HFF-Myc (cell line): ENCODE results near the gene RAB36.

Experiments
- DNase-seq: peaks from one replicate; pipeline ENCODE4 v3.0.0-alpha.2; 2011; ENCODE audit warnings: low read depth; ENCODE audit errors: extremely low read depth
- H3K4me3 ChIP-seq: replicated peaks from 2 replicates; pipeline ENCODE4 v1.5.1; 2011; ENCODE audit warnings: low read depth, mild to moderate bottlenecking, control low read depth, low read length
- CTCF ChIP-seq: IDR thresholded peaks from 2 replicates; pipeline ENCODE4 v1.5.1; 2012; ENCODE audit warnings: mild to moderate bottlenecking, low read depth, low read length, control low read depth; ENCODE audit errors: missing control alignments

Gene RAB36

GRCh38 chr22:23213581-23214334 lies 68.5 kb downstream of the RAB36 start:
- DNase-seq = no peak
- no peak overlapping the region for H3K4me3 ChIP-seq
- TF ChIP-seq CTCF = no peak
